ENCODE data around the gene GALM.

- no peak for TF ChIP-seq CTCF (IDR thresholded peaks at IDR 0.05; ENCODE audit: low read depth, low read length, poor library complexity, severe bottlenecking)
- TF ChIP-seq EZH2phosphoT487 (IDR thresholded peaks at IDR 0.05; ENCODE audit: borderline replicate concordance, low read length): no peak
Measured at GRCh38 chr2:38652431-38653273, 13.3 kb upstream of the GALM start.
